Activated CD8-positive, alpha-beta T cell treated with anti-CD3 and anti-CD28 coated beads for 36 hours (primary cell): ENCODE results near the gene DMBT1. TPM values are rescaled to one million over a fixed set of nuclear protein-coding genes. Genes with fewer than 3 reads are reported as not detected.
A peak's percentile ranks its signal among the peaks of the same experiment; 100 is the strongest.

Experiments used
- ATAC-seq: fragments of 200-7000 bp; cut with Tn5 transposase; one replicate; pipeline ENCODE4 v1.10.0; 2021; ENCODE audit warnings: mild to moderate bottlenecking, moderate library complexity
- CTCF ChIA-PET: fragments of 350-600 bp; sonication (Branson Sonifier 250); formaldehyde crosslinking; loops from one replicate; lab custom pipeline; 2021; ENCODE audit warnings: antibody characterized with exemption; lab: Charles Lee
- POLR2A ChIA-PET: fragments of 350-600 bp; sonication (Branson Sonifier 250); formaldehyde crosslinking; loops from one replicate; lab custom pipeline; 2021; ENCODE audit warnings: antibody characterized with exemption; lab: Charles Lee
- DNase-seq: peaks from one replicate; pipeline ENCODE4 v3.0.0-alpha.2; 2020
- H3K27ac Mint-ChIP-seq: one replicate; pipeline ENCODE4 v1.8.0; 2021; ENCODE audit warnings: mild to moderate bottlenecking, mixed read lengths
- H3K27me3 Mint-ChIP-seq: one replicate; pipeline ENCODE4 v1.8.0; 2021; ENCODE audit warnings: mixed read lengths
- H3K36me3 Mint-ChIP-seq: one replicate; pipeline ENCODE4 v1.8.0; 2021; ENCODE audit warnings: low read depth, mixed read lengths
- H3K4me1 Mint-ChIP-seq: one replicate; pipeline ENCODE4 v1.8.0; 2021; ENCODE audit warnings: low read depth, mixed read lengths
- H3K4me3 Mint-ChIP-seq: one replicate; pipeline ENCODE4 v1.8.0; 2021; ENCODE audit warnings: mild to moderate bottlenecking, moderate library complexity, mixed read lengths
- H3K9me3 Mint-ChIP-seq: one replicate; pipeline ENCODE4 v1.8.0; 2021; ENCODE audit warnings: mixed read lengths
- intact Hi-C: fragments of 100-400 bp; cut with micrococcal nuclease; formaldehyde crosslinking; loops from one replicate; pipeline ENCODE4 v1.10.0; 2022
- total RNA-seq, 2 experiments: library from RNA; stranded (reverse); gene quantifications; one replicate each; pipeline ENCODE4 v1.2.3, GENCODE V29; 2021
- TF ChIP-seq, protein P1 (sequence below): fragments of 200-600 bp; IDR thresholded peaks from one replicate; pipeline ENCODE4 v1.8.0; 2022; ENCODE audit warnings: antibody characterized with exemption, mild to moderate bottlenecking

The DMBT1 gene
- not detected for total RNA-seq

DNA sequence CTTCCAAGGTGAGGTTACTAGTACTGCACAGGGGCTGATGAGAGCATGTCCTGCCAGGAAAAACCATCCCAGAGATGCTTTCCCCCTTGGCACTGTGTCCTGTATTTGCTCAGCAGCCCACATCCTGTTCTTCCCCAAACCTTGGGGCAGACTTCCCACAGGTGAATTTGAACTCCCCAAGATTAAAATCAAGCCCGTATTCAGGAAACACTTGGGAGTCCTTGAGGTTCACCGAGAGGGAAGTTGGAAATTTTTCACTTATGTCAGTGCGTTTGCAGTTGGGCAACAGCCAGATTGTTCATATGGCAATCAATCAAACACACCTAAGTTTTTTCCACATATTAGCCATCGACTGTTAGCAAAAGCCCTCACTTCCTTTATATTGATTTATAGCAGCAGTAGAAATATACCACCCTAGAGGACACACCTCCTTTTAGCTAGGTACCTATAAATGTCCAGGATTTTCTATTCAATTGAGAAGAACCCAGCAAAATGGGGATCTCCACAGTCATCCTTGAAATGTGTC, at the start of gene DMBT1:
TSS of gene DMBT1 (plus strand) at position 476 of the 526 bp plus-strand sequence. CDS start at position 493, 17 bp downstream.
- H3K4me3 Mint-ChIP-seq = no peak within 1 kb of the TSS
- intact Hi-C loops = loop anchor here (10.0 kb wide), 1 partner anchor 106 kb away; the partner anchor contains the start of gene ARMS2
- ATAC-seq = no peak
- CTCF ChIA-PET = no interaction called here
- H3K27me3 Mint-ChIP-seq = peaks cover 17% of the 10 kb centered on the region
- no peaks in the 10 kb centered on the region for H3K36me3 Mint-ChIP-seq
- POLR2A ChIA-PET = no interaction called here
- peaks cover 24% of the 10 kb centered on the region for H3K4me1 Mint-ChIP-seq
- H3K9me3 Mint-ChIP-seq = no peaks in the 10 kb centered on the region
- DNase-seq = no peak
- H3K27ac Mint-ChIP-seq = no peak within 1 kb of the TSS
- TF ChIP-seq, protein P1, sequence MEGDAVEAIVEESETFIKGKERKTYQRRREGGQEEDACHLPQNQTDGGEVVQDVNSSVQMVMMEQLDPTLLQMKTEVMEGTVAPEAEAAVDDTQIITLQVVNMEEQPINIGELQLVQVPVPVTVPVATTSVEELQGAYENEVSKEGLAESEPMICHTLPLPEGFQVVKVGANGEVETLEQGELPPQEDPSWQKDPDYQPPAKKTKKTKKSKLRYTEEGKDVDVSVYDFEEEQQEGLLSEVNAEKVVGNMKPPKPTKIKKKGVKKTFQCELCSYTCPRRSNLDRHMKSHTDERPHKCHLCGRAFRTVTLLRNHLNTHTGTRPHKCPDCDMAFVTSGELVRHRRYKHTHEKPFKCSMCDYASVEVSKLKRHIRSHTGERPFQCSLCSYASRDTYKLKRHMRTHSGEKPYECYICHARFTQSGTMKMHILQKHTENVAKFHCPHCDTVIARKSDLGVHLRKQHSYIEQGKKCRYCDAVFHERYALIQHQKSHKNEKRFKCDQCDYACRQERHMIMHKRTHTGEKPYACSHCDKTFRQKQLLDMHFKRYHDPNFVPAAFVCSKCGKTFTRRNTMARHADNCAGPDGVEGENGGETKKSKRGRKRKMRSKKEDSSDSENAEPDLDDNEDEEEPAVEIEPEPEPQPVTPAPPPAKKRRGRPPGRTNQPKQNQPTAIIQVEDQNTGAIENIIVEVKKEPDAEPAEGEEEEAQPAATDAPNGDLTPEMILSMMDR = no peak

DNA sequence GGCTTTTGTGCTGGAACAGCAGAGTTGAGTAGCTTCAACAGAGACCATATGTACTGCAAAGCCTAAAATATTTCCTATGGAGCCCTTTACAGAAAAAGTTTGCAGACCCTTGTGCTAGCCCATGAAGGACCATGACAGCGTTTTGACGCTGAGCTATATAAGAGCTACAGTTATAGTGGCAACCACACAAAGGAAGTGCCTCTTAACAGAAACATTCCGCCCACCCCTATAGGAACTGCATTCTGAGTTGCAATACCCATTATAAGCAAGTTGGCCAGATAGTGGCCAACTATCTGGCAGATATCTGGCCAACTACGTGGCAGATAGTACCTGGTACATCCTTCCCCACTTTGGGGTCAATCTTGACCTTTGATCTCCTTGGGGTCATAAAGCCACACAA, 47.5 kb upstream of the DMBT1 start:
- TF ChIP-seq, protein P1 = no peak
- Mint-ChIP-seq H3K4me1 (peaks cover 43% of the 10 kb centered on the region), H3K9me3 (no peaks in the 10 kb centered on the region), H3K27ac (no peak overlapping the region), H3K36me3 (no peaks in the 10 kb centered on the region), H3K4me3 (no peak overlapping the region), H3K27me3 (peaks cover 2% of the 10 kb centered on the region)
- POLR2A ChIA-PET = no interaction called here
- ATAC-seq = peak; percentile 25
- CTCF ChIA-PET = interaction anchor here (0.8 to 4.9 kb wide), 5 partner anchors 9 to 214 kb away, joined by 3 to 47 read pairs (median 3); no protein-coding TSS in a partner anchor
- intact Hi-C loops = no loop called here
- DNase-seq = peak; percentile 22

DNA sequence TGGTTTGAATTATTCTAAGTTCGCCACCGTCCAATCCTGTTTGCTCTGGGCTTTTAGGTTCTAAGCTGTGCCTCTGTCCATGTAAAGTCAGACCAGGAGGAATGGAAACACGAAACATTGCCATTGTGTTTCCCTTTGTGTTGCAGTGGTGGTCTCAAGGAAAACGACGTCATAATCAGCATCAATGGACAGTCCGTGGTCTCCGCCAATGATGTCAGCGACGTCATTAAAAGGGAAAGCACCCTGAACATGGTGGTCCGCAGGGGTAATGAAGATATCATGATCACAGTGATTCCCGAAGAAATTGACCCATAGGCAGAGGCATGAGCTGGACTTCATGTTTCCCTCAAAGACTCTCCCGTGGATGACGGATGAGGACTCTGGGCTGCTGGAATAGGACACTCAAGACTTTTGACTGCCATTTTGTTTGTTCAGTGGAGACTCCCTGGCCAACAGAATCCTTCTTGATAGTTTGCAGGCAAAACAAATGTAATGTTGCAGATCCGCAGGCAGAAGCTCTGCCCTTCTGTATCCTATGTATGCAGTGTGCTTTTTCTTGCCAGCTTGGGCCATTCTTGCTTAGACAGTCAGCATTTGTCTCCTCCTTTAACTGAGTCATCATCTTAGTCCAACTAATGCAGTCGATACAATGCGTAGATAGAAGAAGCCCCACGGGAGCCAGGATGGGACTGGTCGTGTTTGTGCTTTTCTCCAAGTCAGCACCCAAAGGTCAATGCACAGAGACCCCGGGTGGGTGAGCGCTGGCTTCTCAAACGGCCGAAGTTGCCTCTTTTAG, 46.3 kb upstream of the DMBT1 start:
- intact Hi-C loops = no loop called here
- H3K4me3 Mint-ChIP-seq = no peak overlapping the region
- ATAC-seq (no peak), DNase-seq (no peak)
- no peak overlapping the region for H3K27ac Mint-ChIP-seq
- peaks cover 9% of the 10 kb centered on the region for H3K27me3 Mint-ChIP-seq
- peaks cover 43% of the 10 kb centered on the region for H3K4me1 Mint-ChIP-seq
- TF ChIP-seq, protein P1 = no peak
- ChIA-PET CTCF (interaction anchor here (0.8 to 4.9 kb wide), 8 partner anchors 8 to 215 kb away, joined by 3 to 47 read pairs (median 4); no protein-coding TSS in a partner anchor), POLR2A (interaction anchor here (1.0 to 2.3 kb wide), 4 partner anchors 20 to 140 kb away, joined by 3 to 7 read pairs (median 4); partner anchors contain the start of gene PLEKHA1)
- H3K36me3 Mint-ChIP-seq = no peaks in the 10 kb centered on the region
- no peaks in the 10 kb centered on the region for H3K9me3 Mint-ChIP-seq

DNA sequence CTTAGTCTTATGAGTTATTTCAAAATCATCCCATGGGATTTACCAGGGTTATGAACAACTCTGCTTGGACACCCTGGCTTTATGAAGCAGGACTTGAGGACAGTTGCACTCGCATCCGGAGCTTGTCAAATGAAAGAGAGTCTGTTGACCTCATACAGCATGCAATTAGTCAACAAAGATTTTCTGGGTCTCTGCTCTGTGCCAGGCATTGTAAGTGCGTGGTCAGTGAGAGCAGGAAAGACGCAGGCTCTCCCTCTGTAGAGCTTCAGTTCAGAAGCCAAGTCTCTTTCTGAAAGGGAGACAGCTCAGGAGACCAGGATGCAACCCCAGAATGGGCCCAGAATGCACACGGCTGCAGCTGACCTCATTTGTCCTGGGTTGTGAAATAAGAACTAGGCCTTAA, 45.5 kb upstream of the DMBT1 start:
- H3K36me3 Mint-ChIP-seq = no peaks in the 10 kb centered on the region
- DNase-seq = no peak
- CTCF ChIA-PET = interaction anchor here (0.8 to 4.9 kb wide), 9 partner anchors 11 to 172 kb away, joined by 3 to 47 read pairs (median 3); no protein-coding TSS in a partner anchor
- intact Hi-C loops = loop anchor here (5.0 kb wide), 1 partner anchor 42 kb away; no protein-coding TSS in a partner anchor
- H3K4me3 Mint-ChIP-seq = no peak overlapping the region
- peaks cover 9% of the 10 kb centered on the region for H3K27me3 Mint-ChIP-seq
- no peaks in the 10 kb centered on the region for H3K9me3 Mint-ChIP-seq
- no peak overlapping the region for H3K27ac Mint-ChIP-seq
- TF ChIP-seq, protein P1 = no peak
- POLR2A ChIA-PET = interaction anchor here (1.0 to 2.3 kb wide), 5 partner anchors 20 to 140 kb away, joined by 3 to 7 read pairs (median 3); partner anchors contain the start of gene PLEKHA1
- peaks cover 43% of the 10 kb centered on the region for H3K4me1 Mint-ChIP-seq
- ATAC-seq = no peak
